SK-MEL-5 (cell line): ENCODE results near the gene APLP2. TPM values are rescaled to one million over a fixed set of nuclear protein-coding genes. Genes with fewer than 3 reads are reported as not detected.

ENCODE experiments used
- DNase-seq: peaks from one replicate; pipeline ENCODE4 v3.0.0-alpha.2; 2016; ENCODE audit warnings: low read depth, low spot score
- in situ Hi-C: cut with HindIII; loops from 2 replicates; pipeline ENCODE4 v1.10.0; 2016; ENCODE audit warnings: low sequenced_read_pairs, high pct_unique_total_duplicates, low pct_unique_long_range_greater_than_20kb
- total RNA-seq: library from RNA; depleted of rRNA; stranded (reverse); fragments of >200 nt; shearing (Covaris generic); gene quantifications from 2 replicates; pipeline ENCODE4 v1.2.3, GENCODE V29; 2014

APLP2 gene
- total RNA-seq, 1 experiment from 2014 or later = 96.7 TPM

GRCh38 chr11:130049328-130049771, 20.3 kb upstream of the APLP2 start:
- in situ Hi-C loops = no loop called here
- no peak for DNase-seq

- in situ Hi-C loops = no loop called here
- DNase-seq = no peak
These were observed 19.4 kb upstream of the APLP2 start for GRCh38 chr11:130050257-130050656.

- in situ Hi-C loops = no loop called here
- DNase-seq = no peak
These were observed 18.6 kb upstream of the APLP2 start for GRCh38 chr11:130051082-130051481.

DNA sequence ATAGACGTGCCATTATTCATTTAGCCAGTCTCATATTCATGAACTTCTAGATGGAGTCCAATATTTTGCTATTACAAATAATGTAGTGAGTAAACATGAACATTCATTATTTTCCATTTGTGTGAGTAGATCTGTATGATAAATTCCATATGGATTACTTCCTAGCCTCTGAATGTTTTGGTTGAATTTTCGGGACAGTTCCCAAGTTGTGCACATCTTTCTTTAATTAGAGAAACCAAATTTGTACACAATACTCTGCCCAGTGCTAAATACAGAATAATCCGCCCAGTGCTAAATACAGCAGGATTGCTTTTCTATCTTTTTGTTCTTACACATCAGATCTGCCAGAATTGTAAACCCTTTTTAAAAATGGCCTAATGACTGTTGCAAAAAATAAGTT, 17.1 kb upstream of the APLP2 start:
- no peak for DNase-seq
- in situ Hi-C loops = no loop called here

GRCh38 chr11:130054966-130055365, 14.7 kb upstream of the APLP2 start:
- in situ Hi-C loops = no loop called here

GRCh38 chr11:130055617-130056016, 14.1 kb upstream of the APLP2 start:
- DNase-seq = no peak
- in situ Hi-C loops = no loop called here

More at GRCh38 chr11:130054966-130055365, 14.7 kb upstream of the APLP2 start:
- DNase-seq = no peak

DNA sequence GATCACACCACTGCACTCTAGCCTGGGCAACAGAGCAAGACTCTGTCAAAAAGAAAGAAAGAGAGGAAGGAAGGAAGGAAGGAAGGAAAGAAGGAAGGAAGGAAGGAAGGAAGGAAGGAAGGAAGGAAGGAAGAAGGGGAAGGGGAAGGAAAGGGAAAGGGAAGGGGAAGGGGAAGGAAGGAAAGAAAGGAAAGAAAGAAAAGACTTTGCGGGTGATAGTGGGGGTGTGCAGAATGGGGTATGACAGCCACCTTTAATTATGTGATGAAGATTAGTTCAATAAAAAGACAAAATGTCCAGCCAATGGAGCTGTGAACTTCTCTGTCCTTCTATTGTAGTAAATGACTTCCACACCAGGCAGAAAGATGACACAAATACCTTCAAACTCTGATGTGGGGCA, 8.7 kb upstream of the APLP2 start:
- in situ Hi-C loops = no loop called here

DNA sequence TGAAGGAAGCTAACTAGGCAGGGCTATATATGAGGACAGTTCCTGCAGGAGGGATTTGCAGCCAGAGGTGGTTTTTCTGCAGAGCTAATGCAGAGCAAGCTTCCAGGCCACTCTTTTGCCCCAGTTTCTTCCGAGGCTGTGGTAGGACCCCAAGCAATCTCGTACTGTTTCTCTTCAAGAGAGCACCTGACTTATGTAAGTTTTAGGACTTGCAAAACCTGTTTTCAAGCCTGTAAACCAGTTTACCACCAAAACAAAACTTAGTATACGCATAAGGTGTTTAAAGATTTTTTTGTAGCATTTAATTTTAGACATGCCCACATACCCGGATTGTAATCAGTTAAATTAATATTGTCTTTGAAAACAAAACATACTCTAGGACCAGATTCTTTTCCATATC, 7.7 kb upstream of the APLP2 start:
- in situ Hi-C loops = no loop called here
- DNase-seq = no peak

More for the DNA sequence above, 8.7 kb upstream of the APLP2 start:
- no peak for DNase-seq

- in situ Hi-C loops = no loop called here
These were observed 6.2 kb upstream of the APLP2 start for GRCh38 chr11:130063451-130063850.

GRCh38 chr11:130064596-130064995, 5.1 kb upstream of the APLP2 start:
- in situ Hi-C loops = no loop called here
- no peak for DNase-seq

More at GRCh38 chr11:130063451-130063850, 6.2 kb upstream of the APLP2 start:
- no peak for DNase-seq

DNA sequence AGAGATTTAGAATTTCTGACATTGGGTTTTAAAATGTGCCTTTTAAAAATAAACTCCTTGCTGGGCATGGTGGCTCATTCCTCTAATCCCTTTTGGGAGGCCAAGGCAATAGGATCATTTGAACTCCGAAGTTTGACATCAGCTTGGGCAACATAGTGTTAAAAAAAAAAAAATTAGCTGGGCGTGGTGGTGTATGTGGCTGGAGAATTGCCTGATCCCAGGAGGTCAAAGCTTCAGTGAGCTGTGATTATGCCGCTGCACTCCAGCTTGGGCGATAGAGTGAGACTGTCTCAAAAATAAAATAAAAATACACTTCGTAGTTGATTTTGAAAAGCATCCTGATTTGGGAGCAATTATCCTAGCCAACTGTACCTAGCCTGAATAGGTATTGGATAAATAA, 3.4 kb upstream of the APLP2 start:
- no peak for DNase-seq
- in situ Hi-C loops = no loop called here

- in situ Hi-C loops = no loop called here
- DNase-seq = no peak
These were observed 1.1 kb upstream of the APLP2 start for GRCh38 chr11:130068546-130068985.

- DNase-seq = peak; percentile 58
- in situ Hi-C loops = no loop called here
These were observed 572 bp upstream of the APLP2 start for GRCh38 chr11:130068986-130069658.

- in situ Hi-C loops = no loop called here
- peak; percentile 29 for DNase-seq
These were observed 583 bp downstream of the APLP2 start for GRCh38 chr11:130070109-130070845.

- DNase-seq = peak; percentile 3
- in situ Hi-C loops = no loop called here
These were observed 1.1 kb downstream of the APLP2 start for GRCh38 chr11:130070846-130071200.

GRCh38 chr11:130071211-130071712, 1.6 kb downstream of the APLP2 start:
- in situ Hi-C loops = no loop called here
- DNase-seq = no peak

GRCh38 chr11:130074736-130075135, 5.0 kb downstream of the APLP2 start:
- no peak for DNase-seq
- in situ Hi-C loops = no loop called here

DNA sequence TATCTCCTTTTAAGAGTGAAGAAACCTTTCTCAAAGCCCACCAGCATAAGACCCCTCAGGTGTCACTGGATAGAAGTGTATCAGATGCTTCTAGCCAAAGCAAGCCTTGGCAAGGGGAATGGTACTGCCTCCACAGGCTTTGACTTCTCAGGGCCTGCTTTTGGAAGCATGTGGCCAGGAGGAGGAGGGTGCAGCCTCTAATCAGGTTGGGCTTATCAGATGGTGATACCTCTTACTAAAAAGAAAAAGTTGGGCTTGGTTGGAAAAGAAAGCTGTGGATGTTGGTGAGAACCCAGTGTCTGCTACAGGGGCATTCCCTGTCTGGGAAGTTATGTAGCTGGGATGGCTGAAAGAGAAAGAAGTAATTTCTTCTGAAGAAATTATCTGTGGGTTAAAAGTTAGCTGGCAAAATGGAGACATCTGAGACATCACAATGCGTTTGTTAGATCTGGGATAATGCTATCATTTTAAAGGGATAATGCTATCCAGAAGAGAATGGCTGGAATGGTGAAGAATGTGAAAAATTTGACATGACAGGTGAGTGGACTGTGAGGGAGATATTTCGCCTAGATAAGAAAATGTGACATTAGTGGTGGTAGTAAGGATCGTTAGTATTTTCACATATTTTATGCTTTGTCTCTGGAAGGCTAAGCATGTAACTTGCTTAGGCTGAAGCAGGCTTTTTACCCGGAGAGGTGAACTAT, 7.2 kb downstream of the APLP2 start:
- DNase-seq = no peak
- in situ Hi-C loops = no loop called here
